Suprapubic skin (tissue), 4 donors: ENCODE results near the gene NEU2.

Experiments used
- EP300 ChIP-seq: sonication (generic); formaldehyde crosslinking; IDR thresholded peaks from one replicate; pipeline ENCODE4 v1.6.1; 2017; ENCODE audit warnings: antibody characterized with exemption
- POLR2AphosphoS5 ChIP-seq, 3 donors: sonication (generic); formaldehyde crosslinking; IDR thresholded peaks; one replicate each; pipeline ENCODE4 v1.6.1; 2017; ENCODE audit warnings: antibody characterized with exemption in 3 of 3
- TF ChIP-seq, protein P1 (sequence below), 2 donors: fragments of 200-600 bp in 1 of 2; fragments of 450-650 bp in 1 of 2; sonication (generic) in 1 of 2; IDR thresholded peaks; one replicate each; pipeline ENCODE4 v1.5.1; 2016 to 2019; ENCODE audit warnings: antibody characterized with exemption in 2 of 2, mild to moderate bottlenecking in 1 of 2, moderate library complexity in 1 of 2

DNA sequence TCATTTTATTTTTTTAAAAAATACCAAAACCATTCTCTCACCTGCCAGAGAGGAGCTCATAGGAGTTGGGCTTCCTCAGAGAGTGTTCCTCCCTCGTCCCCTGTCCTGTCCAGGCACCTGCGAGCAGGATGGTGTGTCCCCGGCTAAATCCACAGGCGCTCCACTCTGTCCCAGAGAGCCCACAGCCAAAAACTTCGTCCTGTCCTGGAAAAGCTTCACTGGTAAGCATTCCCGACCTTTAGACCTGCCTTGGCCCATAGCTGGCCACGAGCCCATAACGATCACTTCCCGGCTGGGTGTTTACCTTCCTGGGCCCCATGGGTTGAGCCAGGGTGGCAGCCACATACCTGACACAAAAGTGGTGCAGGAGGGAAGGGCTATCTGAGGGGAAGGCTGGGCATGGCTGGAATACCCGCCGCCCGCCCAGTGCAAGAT lies 19.4 kb upstream of the NEU2 start, which contains the start of gene NGEF:
- TF ChIP-seq POLR2AphosphoS5 (IDR thresholded peaks at IDR 0.05) (no peak), EP300 (no peak)
- TF ChIP-seq, protein P1, sequence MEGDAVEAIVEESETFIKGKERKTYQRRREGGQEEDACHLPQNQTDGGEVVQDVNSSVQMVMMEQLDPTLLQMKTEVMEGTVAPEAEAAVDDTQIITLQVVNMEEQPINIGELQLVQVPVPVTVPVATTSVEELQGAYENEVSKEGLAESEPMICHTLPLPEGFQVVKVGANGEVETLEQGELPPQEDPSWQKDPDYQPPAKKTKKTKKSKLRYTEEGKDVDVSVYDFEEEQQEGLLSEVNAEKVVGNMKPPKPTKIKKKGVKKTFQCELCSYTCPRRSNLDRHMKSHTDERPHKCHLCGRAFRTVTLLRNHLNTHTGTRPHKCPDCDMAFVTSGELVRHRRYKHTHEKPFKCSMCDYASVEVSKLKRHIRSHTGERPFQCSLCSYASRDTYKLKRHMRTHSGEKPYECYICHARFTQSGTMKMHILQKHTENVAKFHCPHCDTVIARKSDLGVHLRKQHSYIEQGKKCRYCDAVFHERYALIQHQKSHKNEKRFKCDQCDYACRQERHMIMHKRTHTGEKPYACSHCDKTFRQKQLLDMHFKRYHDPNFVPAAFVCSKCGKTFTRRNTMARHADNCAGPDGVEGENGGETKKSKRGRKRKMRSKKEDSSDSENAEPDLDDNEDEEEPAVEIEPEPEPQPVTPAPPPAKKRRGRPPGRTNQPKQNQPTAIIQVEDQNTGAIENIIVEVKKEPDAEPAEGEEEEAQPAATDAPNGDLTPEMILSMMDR (IDR thresholded peaks at IDR 0.05) = no peak
